Measurements from ENCODE around the gene SCPEP1.

- TF ChIP-seq SUZ12 (IDR thresholded peaks at IDR 0.05) (no peak), FOXM1 (IDR thresholded peaks at IDR 0.05; ENCODE audit: borderline replicate concordance) (no peak)
These were observed 41.1 kb upstream of the SCPEP1 start for GRCh38 chr17:56936697-56937322.

Measured in HEK293T (cell line).